OCI-LY7 (cell line): Measurements from ENCODE around the gene CEMIP2. TPM values are rescaled to one million over a fixed set of nuclear protein-coding genes. Genes with fewer than 3 reads are reported as not detected.

Source experiments
- BruUV-seq: library from RNA; stranded (reverse); fragments of 400-500 nt; replicated peaks from 2 replicates; lab custom pipeline; 2021; lab: Mats Ljungman, UMichigan
- CTCF ChIA-PET: fragments of 300-600 bp; sonication (Branson Sonifier 250); formaldehyde crosslinking; loops from one replicate; lab custom pipeline; 2022; ENCODE audit warnings: antibody characterized with exemption; ENCODE audit not compliant: unreplicated experiment; lab: Charles Lee
- POLR2A ChIA-PET: fragments of 300-600 bp; sonication (Branson Sonifier 250); formaldehyde crosslinking; loops from one replicate; lab custom pipeline; 2022; ENCODE audit warnings: antibody characterized with exemption; lab: Charles Lee
- DNase-seq: peaks from one replicate; pipeline ENCODE4 v3.0.0-alpha.2; 2015; ENCODE audit warnings: low spot score
- H2AFZ ChIP-seq: fragments of 200-600 bp; sonication (generic), shearing (Covaris generic); 2 replicates; pipeline ENCODE4 v1.6.1; 2014; ENCODE audit warnings: mild to moderate bottlenecking, antibody characterized with exemption, low read length, moderate library complexity
- H3K27ac ChIP-seq: fragments of 200-600 bp; sonication (generic); 2 replicates; pipeline ENCODE4 v1.5.1; 2014; ENCODE audit warnings: mixed run types, low read depth, mild to moderate bottlenecking, moderate library complexity, low read length, inconsistent platforms; ENCODE audit not compliant: poor library complexity, severe bottlenecking
- H3K36me3 ChIP-seq: fragments of 200-600 bp; sonication (generic); 2 replicates; pipeline ENCODE4 v1.6.1; 2014; ENCODE audit warnings: mild to moderate bottlenecking, antibody characterized with exemption, low read length, moderate library complexity, mixed read lengths; ENCODE audit not compliant: insufficient read depth
- H3K4me1 ChIP-seq: fragments of 200-600 bp; sonication (generic); 2 replicates; pipeline ENCODE4 v1.5.1; 2014; ENCODE audit warnings: mild to moderate bottlenecking, low read length; ENCODE audit not compliant: insufficient read depth, poor library complexity, severe bottlenecking
- H3K4me2 ChIP-seq: fragments of 200-600 bp; sonication (generic); 2 replicates; pipeline ENCODE4 v1.6.1; 2014; ENCODE audit warnings: mild to moderate bottlenecking, low read length
- H3K4me3 ChIP-seq: fragments of 200-600 bp; sonication (generic); 2 replicates; pipeline ENCODE4 v1.5.1; 2014; ENCODE audit warnings: mild to moderate bottlenecking, low read depth, low read length; ENCODE audit not compliant: poor library complexity, severe bottlenecking
- H3K79me2 ChIP-seq: fragments of 200-600 bp; sonication (generic); 2 replicates; pipeline ENCODE4 v1.6.1; 2016; ENCODE audit warnings: low read depth, mild to moderate bottlenecking, low read length, moderate library complexity, mixed read lengths; ENCODE audit not compliant: insufficient read depth
- H3K9me2 ChIP-seq: fragments of 200-600 bp; sonication (generic); 2 replicates; pipeline ENCODE4 v1.6.1; 2016; ENCODE audit warnings: mild to moderate bottlenecking, low read length, mixed read lengths; ENCODE audit not compliant: insufficient read depth
- H3K9me3 ChIP-seq: fragments of 200-600 bp; sonication (generic); 2 replicates; pipeline ENCODE4 v1.6.1; 2014; ENCODE audit warnings: mild to moderate bottlenecking, mixed run types, low read length, mixed read lengths
- H4K20me1 ChIP-seq: fragments of 200-600 bp; sonication (generic); 2 replicates; pipeline ENCODE4 v1.6.1; 2014; ENCODE audit warnings: mild to moderate bottlenecking, antibody characterized with exemption, low read length, moderate library complexity, mixed read lengths; ENCODE audit not compliant: insufficient read depth
- CTCF ChIP-seq: fragments of 200-600 bp; sonication (generic); conservative IDR thresholded peaks from 2 replicates; pipeline ENCODE4 v1.5.1; 2014; ENCODE audit warnings: mild to moderate bottlenecking, antibody characterized with exemption, low read length, moderate library complexity, mixed read lengths
- EZH2phosphoT487 ChIP-seq: fragments of 200-600 bp; sonication (generic); IDR thresholded peaks from 2 replicates; pipeline ENCODE4 v1.6.1; 2018; ENCODE audit warnings: low read depth, borderline replicate concordance, mild to moderate bottlenecking, mixed run types, antibody characterized with exemption, low read length, moderate library complexity, mixed read lengths
- intact Hi-C: fragments of 100-400 bp; cut with micrococcal nuclease; formaldehyde crosslinking; loops from one replicate; pipeline ENCODE4 v1.10.0; 2022; ENCODE audit not compliant: unreplicated experiment
- total RNA-seq, 2 experiments: library from RNA; depleted of rRNA in 1 of 2; stranded (reverse); fragments of >200 nt in 1 of 2; shearing (Covaris generic) in 1 of 2; gene quantifications; 2 replicates each; pipeline ENCODE4 v1.2.3, GENCODE V29; 2014 to 2022

Gene CEMIP2
- total RNA-seq, 2 experiments from 2014 or later, result 1.8 to 4.8 TPM

DNA sequence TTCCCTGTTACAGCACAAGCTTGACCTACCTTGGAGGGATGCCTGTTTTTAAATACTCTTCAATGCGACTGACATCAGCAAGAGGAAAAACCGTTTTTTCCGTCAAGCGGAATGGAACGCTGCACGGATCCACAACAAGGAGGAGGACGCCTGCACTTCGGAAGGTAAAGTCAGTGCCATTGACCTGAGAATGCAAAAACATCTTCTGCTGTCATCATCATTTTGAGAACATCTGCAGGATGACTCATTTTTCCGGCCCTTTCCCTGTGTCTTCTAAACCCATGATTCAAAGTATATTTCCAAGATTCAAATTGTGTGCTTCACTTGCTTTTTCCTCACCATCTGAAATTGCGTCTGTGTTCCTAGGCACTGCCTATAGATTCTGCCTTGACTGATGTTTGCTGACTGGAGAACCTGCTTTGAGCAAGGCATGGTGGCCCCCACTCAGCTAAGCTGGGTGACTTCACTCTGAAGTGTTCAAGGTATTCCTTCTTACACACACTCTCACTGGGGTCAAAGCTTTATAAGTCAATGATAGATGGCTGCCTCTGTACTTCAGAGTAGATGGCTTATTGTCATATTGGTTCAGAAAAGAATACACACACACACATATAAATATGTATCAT is 78.1 kb downstream of the CEMIP2 start:
- ChIA-PET CTCF (no interaction called here), POLR2A (interaction anchor here (0.5 to 0.6 kb wide), 2 partner anchors 17 to 110 kb away, joined by 3 to 8 read pairs; no protein-coding TSS in a partner anchor)
- H3K36me3 ChIP-seq, result no peaks in the 10 kb centered on the region

DNA sequence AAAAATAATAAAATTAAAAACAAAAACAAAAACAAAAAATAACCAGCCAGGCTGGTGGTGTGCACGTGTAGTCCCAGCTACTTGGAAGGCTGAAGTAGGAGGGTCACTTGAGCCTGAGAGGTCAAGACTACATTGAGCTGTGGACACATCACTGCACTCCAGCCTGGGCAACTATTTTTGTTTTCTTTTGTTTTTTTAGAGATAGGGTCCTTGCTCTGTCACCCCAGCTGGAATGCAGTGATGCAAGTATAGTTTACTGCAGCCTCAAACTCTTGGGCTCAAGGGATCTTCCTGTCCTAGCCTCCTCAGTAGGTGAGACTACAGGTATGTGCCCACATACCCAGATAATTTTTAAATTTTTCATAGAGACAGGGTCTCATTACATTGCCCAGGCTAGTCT is 80.6 kb downstream of the CEMIP2 start:
- CTCF ChIA-PET, result no interaction called here
- Histone ChIP-seq H3K36me3 (no peaks in the 10 kb centered on the region), H4K20me1 (no peaks in the 10 kb centered on the region), H3K27ac (no peak overlapping the region), H3K4me3 (no peak overlapping the region), H3K4me2 (no peak overlapping the region), H3K79me2 (no peaks in the 10 kb centered on the region), H2AFZ (no peak overlapping the region), H3K9me2 (no peaks in the 10 kb centered on the region), H3K4me1 (no peaks in the 10 kb centered on the region), H3K9me3 (no peaks in the 10 kb centered on the region)
- no peak for DNase-seq
- BruUV-seq, result no TSS peak
- POLR2A ChIA-PET, result interaction anchor here (0.7 kb wide), 1 partner anchor 149 kb away, joined by 3 read pairs; no protein-coding TSS in a partner anchor
- intact Hi-C loops, result no loop called here
- no peak for TF ChIP-seq EZH2phosphoT487
- TF ChIP-seq CTCF, result no peak

More for the DNA sequence above, 78.1 kb downstream of the CEMIP2 start:
- H3K27ac ChIP-seq, result no peak overlapping the region
- TF ChIP-seq EZH2phosphoT487 (no peak), CTCF (no peak)
- H4K20me1 ChIP-seq, result no peaks in the 10 kb centered on the region
- no peak overlapping the region for H3K4me3 ChIP-seq
- no peaks in the 10 kb centered on the region for H3K79me2 ChIP-seq
- no peak overlapping the region for H2AFZ ChIP-seq
- H3K9me3 ChIP-seq, result no peaks in the 10 kb centered on the region
- no peak for DNase-seq
- no TSS peak for BruUV-seq
- H3K4me1 ChIP-seq, result no peaks in the 10 kb centered on the region
- intact Hi-C loops, result no loop called here
- H3K9me2 ChIP-seq, result no peaks in the 10 kb centered on the region
- no peak overlapping the region for H3K4me2 ChIP-seq

DNA sequence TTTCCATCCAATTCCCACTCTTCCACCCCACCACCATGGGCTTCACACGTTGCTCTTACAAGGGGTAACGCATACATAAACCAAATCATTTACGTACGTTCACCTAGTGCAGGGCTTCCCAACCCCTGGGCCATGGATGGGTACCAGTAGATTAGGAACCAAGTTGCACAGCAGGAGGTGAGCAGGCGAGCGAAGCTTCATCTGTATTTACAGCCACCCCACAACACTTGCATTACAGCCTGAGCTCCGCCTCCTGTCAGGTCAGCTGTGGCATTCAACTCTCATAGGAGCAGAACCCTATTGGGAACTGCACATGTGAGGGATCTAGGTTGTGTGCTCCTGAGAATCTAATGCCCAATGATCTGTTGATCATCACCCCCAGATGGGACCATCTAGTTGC is 82.3 kb downstream of the CEMIP2 start:
- POLR2A ChIA-PET, result interaction anchor here (0.6 to 1.1 kb wide), 2 partner anchors 10 to 12 kb away, joined by 3 read pairs; no protein-coding TSS in a partner anchor

More for the DNA sequence above, 82.3 kb downstream of the CEMIP2 start:
- H3K4me1 ChIP-seq, result no peaks in the 10 kb centered on the region
- H4K20me1 ChIP-seq, result no peaks in the 10 kb centered on the region
- no peak overlapping the region for H3K4me2 ChIP-seq
- no peak overlapping the region for H2AFZ ChIP-seq
- no peak for DNase-seq
- H3K27ac ChIP-seq, result no peak overlapping the region
- no TSS peak for BruUV-seq
- H3K4me3 ChIP-seq, result no peak overlapping the region
- intact Hi-C loops, result no loop called here
- H3K79me2 ChIP-seq, result no peaks in the 10 kb centered on the region
- no peaks in the 10 kb centered on the region for H3K36me3 ChIP-seq
- no peaks in the 10 kb centered on the region for H3K9me3 ChIP-seq
- H3K9me2 ChIP-seq, result no peaks in the 10 kb centered on the region
- no peak for TF ChIP-seq CTCF
- no peak for TF ChIP-seq EZH2phosphoT487
- CTCF ChIA-PET, result interaction anchor here (0.7 kb wide), 1 partner anchor 1266 kb away, joined by 3 read pairs; no protein-coding TSS in a partner anchor
